Endothelial cell of umbilical vein (primary cell): Measurements from ENCODE around the gene NFU1. TPM values are rescaled to one million over a fixed set of nuclear protein-coding genes. Genes with fewer than 3 reads are reported as not detected.

Source experiments
- BruUV-seq: library from RNA; stranded (reverse); fragments of 400-500 nt; replicated peaks from 2 replicates; lab custom pipeline; 2021; lab: Mats Ljungman, UMichigan
- CTCF ChIA-PET: fragments of 300-600, 350-600 bp; sonication (Branson Sonifier 250); formaldehyde crosslinking; loops from one replicate; lab custom pipeline; 2021; ENCODE audit warnings: antibody characterized with exemption, inconsistent platforms; lab: Charles Lee
- POLR2A ChIA-PET: fragments of 300-600, 350-600 bp; sonication (Branson Sonifier 250); formaldehyde crosslinking; loops from one replicate; lab custom pipeline; 2021; ENCODE audit warnings: antibody characterized with exemption, inconsistent platforms; lab: Charles Lee
- DNase-seq: peaks from one replicate; pipeline ENCODE4 v3.0.0-alpha.2; 2011; ENCODE audit warnings: low read depth, low spot score
- FAIRE-seq: peaks from 2 replicates; lab custom pipeline; 2011; peaks lifted over from hg19 to GRCh38; lab: Jason Lieb, UNC
- H2AFZ ChIP-seq: 2 replicates; pipeline ENCODE4 v1.6.0; 2012; ENCODE audit warnings: low read depth, low read length, control low read depth, inconsistent platforms
- H3K27ac ChIP-seq: 2 replicates; pipeline ENCODE4 v1.5.1; 2011; ENCODE audit warnings: low read depth, mild to moderate bottlenecking, control low read depth, low read length, moderate library complexity; ENCODE audit not compliant: insufficient read depth
- H3K27me3 ChIP-seq, 2 experiments: 2 replicates each; pipeline versions ENCODE4 v1.6.0 to v1.6.1; 2011; ENCODE audit warnings: low read length in 2 of 2, mixed read lengths in 1 of 2; ENCODE audit not compliant: control insufficient read depth in 2 of 2, insufficient read depth in 2 of 2
- H3K36me3 ChIP-seq, 2 experiments: 2 replicates in 1 of 2; 3 replicates in 1 of 2; pipeline ENCODE4 v1.5.1; 2011; ENCODE audit warnings: low read length in 2 of 2, mild to moderate bottlenecking in 1 of 2, moderate library complexity in 1 of 2; ENCODE audit not compliant: control insufficient read depth in 2 of 2, insufficient read depth in 2 of 2; ENCODE audit errors: extremely low read depth in 1 of 2
- H3K4me1 ChIP-seq: 3 replicates; pipeline ENCODE4 v1.5.1; 2011; ENCODE audit warnings: mild to moderate bottlenecking, low read length; ENCODE audit not compliant: control insufficient read depth, insufficient read depth; ENCODE audit errors: extremely low read depth
- H3K4me2 ChIP-seq: 2 replicates; pipeline ENCODE4 v1.6.1; 2011; ENCODE audit warnings: low read length, control low read depth, mixed read lengths; ENCODE audit not compliant: insufficient read depth
- H3K4me3 ChIP-seq, 3 experiments: fragments of 200-600 bp in 1 of 3; sonication (generic), shearing (Covaris generic) in 1 of 3; replicated peaks in 1 of 3; 2 replicates each; pipeline ENCODE4 v1.5.1; 2011 to 2016; ENCODE audit warnings: control low read depth in 3 of 3, low read length in 3 of 3, mild to moderate bottlenecking in 2 of 3, inconsistent platforms in 1 of 3, low read depth in 1 of 3, moderate library complexity in 1 of 3; ENCODE audit not compliant: insufficient read depth in 1 of 3
- H3K79me2 ChIP-seq: 2 replicates; pipeline ENCODE4 v1.6.0; 2012; ENCODE audit warnings: low read length, inconsistent platforms; ENCODE audit not compliant: control insufficient read depth, insufficient read depth
- H3K9ac ChIP-seq: replicated peaks from 2 replicates; pipeline ENCODE3; 2011; ENCODE audit warnings: low read length, control low read depth; ENCODE audit not compliant: insufficient read depth; ENCODE audit errors: extremely low read depth
- H3K9me1 ChIP-seq: replicated peaks from 3 replicates; pipeline ENCODE4 v1.6.0; 2011; ENCODE audit warnings: mild to moderate bottlenecking, low read length; ENCODE audit not compliant: control insufficient read depth, insufficient read depth; ENCODE audit errors: extremely low read depth
- H3K9me3 ChIP-seq: replicated peaks from 2 replicates; pipeline ENCODE4 v1.5.1; 2012; ENCODE audit warnings: low read length, inconsistent platforms; ENCODE audit not compliant: control insufficient read depth, insufficient read depth
- H4K20me1 ChIP-seq: replicated peaks from 2 replicates; pipeline ENCODE3; 2011; ENCODE audit warnings: mild to moderate bottlenecking, low read length; ENCODE audit not compliant: control insufficient read depth, insufficient read depth; ENCODE audit errors: extremely low read depth
- EZH2 ChIP-seq: IDR thresholded peaks from 2 replicates; pipeline ENCODE4 v1.6.1; 2012; ENCODE audit warnings: borderline replicate concordance, low read depth, mild to moderate bottlenecking, moderate library complexity, low read length, inconsistent platforms; ENCODE audit not compliant: severe bottlenecking
- FOS ChIP-seq: IDR thresholded peaks from 2 replicates; pipeline ENCODE4 v1.6.1; 2011; ENCODE audit warnings: mild to moderate bottlenecking, low read length, moderate library complexity, borderline replicate concordance; ENCODE audit not compliant: insufficient read depth
- GATA2 ChIP-seq: IDR thresholded peaks from 2 replicates; pipeline ENCODE4 v1.7.0; 2011; ENCODE audit warnings: low read depth, mild to moderate bottlenecking, moderate library complexity, mixed read lengths, low read length; ENCODE audit not compliant: insufficient read length, insufficient read depth
- JUN ChIP-seq: IDR thresholded peaks from 2 replicates; pipeline ENCODE4 v1.6.1; 2011; ENCODE audit warnings: borderline replicate concordance, low read depth; ENCODE audit not compliant: insufficient read length, insufficient read depth
- MYC ChIP-seq: IDR thresholded peaks from one replicate; pipeline ENCODE4 v1.6.1; 2011; ENCODE audit warnings: mild to moderate bottlenecking, low read depth, low read length
- POLR2A ChIP-seq: IDR thresholded peaks from 2 replicates; pipeline ENCODE4 v1.6.1; 2012; ENCODE audit warnings: low read depth, mild to moderate bottlenecking, control low read depth, low read length
- POLR2AphosphoS5 ChIP-seq: IDR thresholded peaks from 2 replicates; pipeline ENCODE4 v1.6.1; 2012; ENCODE audit warnings: low read depth, mild to moderate bottlenecking, control low read depth, low read length, moderate library complexity; ENCODE audit not compliant: insufficient read depth
- dilution Hi-C: fragments of 300-500 bp; cut with MboI; formaldehyde crosslinking; loops from one replicate; pipeline ENCODE4 v1.15.0; 2019; ENCODE audit warnings: low sequenced_read_pairs; ENCODE audit not compliant: extremely low pct_ligation_motif_present
- intact Hi-C: fragments of 100-400 bp; cut with micrococcal nuclease; formaldehyde crosslinking; loops from one replicate; pipeline ENCODE4 v1.10.0; 2022
- polyA plus RNA-seq, 4 experiments: library from polyadenylated mRNA; depleted of rRNA in 3 of 4; stranded (reverse) in 3 of 4; unstranded in 1 of 4; fragments of >200 nt; gene quantifications; 2 replicates each; pipeline versions ENCODE4 v1.2.1 to v1.2.3, GENCODE V29; 2011 to 2012; ENCODE audit warnings: missing spikeins in 1 of 4
- total RNA-seq: library from RNA; stranded (reverse); gene quantifications from 2 replicates; pipeline ENCODE4 v1.2.3, GENCODE V29; 2021
- TF ChIP-seq, protein P1 (sequence below), 2 donors: IDR thresholded peaks; 1 replicate in 1 of 2; 2 replicates in 1 of 2; pipeline ENCODE4 v1.5.1; 2011; ENCODE audit warnings: low read length in 2 of 2, mild to moderate bottlenecking in 2 of 2, moderate library complexity in 2 of 2, control low read depth in 1 of 2, inconsistent platforms in 1 of 2, low read depth in 1 of 2; ENCODE audit not compliant: insufficient read depth in 1 of 2; ENCODE audit errors: extremely low read depth in 1 of 2
- TF ChIP-seq, protein P2 (sequence below): IDR thresholded peaks from 2 replicates; pipeline ENCODE4 v1.6.1; 2011; ENCODE audit not compliant: insufficient read depth, insufficient read length

Gene NFU1
- total and polyA plus RNA-seq, 2 donors (not counting 3 experiments of a cell fraction or from before 2014, with no cell fraction given), result 19.6 to 49.7 TPM

DNA sequence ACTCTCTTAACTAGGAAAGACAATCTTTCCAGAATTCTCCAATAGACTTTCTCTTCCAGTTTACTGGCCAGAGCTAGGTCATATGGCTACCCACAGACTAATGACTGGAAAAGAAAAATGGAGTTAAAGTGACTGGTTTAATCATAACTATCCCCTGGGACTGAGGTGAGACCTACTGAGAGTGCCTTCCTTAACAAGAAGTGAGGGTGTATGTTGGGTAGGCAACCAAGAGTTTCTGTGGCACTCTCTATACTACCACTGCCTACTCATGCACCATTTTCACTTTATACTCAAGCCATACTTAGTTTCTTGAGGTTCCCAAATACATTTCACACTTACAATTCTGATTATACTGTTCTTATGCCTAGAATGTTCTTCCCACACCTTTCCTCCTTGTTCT lies 43.3 kb downstream of the NFU1 start:
- intact Hi-C loops (no loop called here), dilution Hi-C loops (no loop called here)
- Histone ChIP-seq H2AFZ (no peak overlapping the region), H3K4me1 (no peaks in the 10 kb centered on the region), H3K4me3 (no peak overlapping the region), H3K27ac (no peak overlapping the region), H3K79me2 (no peaks in the 10 kb centered on the region), H3K9me3 (no peaks in the 10 kb centered on the region), H4K20me1 (no peaks in the 10 kb centered on the region), H3K4me2 (no peak overlapping the region), H3K9me1 (no peaks in the 10 kb centered on the region), H3K36me3 (peaks cover 3 to 6% of the 10 kb centered on the region in 2 experiments), H3K9ac (no peak overlapping the region), H3K27me3 (no peaks in the 10 kb centered on the region)
- FAIRE-seq, result no peak
- ChIA-PET CTCF (no interaction called here), POLR2A (no interaction called here)
- BruUV-seq, result no TSS peak
- DNase-seq, result no peak
- TF ChIP-seq FOS (no peak), POLR2A (no peak), EZH2 (no peak), MYC (no peak), GATA2 (no peak), JUN (no peak), POLR2AphosphoS5 (no peak)
- TF ChIP-seq, protein P1, sequence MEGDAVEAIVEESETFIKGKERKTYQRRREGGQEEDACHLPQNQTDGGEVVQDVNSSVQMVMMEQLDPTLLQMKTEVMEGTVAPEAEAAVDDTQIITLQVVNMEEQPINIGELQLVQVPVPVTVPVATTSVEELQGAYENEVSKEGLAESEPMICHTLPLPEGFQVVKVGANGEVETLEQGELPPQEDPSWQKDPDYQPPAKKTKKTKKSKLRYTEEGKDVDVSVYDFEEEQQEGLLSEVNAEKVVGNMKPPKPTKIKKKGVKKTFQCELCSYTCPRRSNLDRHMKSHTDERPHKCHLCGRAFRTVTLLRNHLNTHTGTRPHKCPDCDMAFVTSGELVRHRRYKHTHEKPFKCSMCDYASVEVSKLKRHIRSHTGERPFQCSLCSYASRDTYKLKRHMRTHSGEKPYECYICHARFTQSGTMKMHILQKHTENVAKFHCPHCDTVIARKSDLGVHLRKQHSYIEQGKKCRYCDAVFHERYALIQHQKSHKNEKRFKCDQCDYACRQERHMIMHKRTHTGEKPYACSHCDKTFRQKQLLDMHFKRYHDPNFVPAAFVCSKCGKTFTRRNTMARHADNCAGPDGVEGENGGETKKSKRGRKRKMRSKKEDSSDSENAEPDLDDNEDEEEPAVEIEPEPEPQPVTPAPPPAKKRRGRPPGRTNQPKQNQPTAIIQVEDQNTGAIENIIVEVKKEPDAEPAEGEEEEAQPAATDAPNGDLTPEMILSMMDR (IDR thresholded peaks at IDR 0.05; ENCODE audit: extremely low read depth in 1 of 2, insufficient read depth in 1 of 2, low read depth in 1 of 2, low read length in 2 of 2), result no peak
- TF ChIP-seq, protein P2, sequence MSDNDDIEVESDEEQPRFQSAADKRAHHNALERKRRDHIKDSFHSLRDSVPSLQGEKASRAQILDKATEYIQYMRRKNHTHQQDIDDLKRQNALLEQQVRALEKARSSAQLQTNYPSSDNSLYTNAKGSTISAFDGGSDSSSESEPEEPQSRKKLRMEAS, result no peak
